HG02938 (cell line): ENCODE results near the gene FCSK.
"Not testable (repeated sequence)": the region's sequence is repeated elsewhere in the genome, so short reads cannot be mapped to it uniquely, and the experiment has no call there.

Experiments
- ATAC-seq: cut with Tn5 transposase; IDR thresholded peaks from one replicate; pipeline ENCODE4 v1.9.1; 2021; ENCODE audit warnings: mild to moderate bottlenecking, moderate library complexity; ENCODE audit not compliant: unreplicated experiment

Gene FCSK

GRCh38 chr16:70430667-70431536, 23.5 kb upstream of the FCSK start:
- peak; percentile 61 for ATAC-seq

DNA sequence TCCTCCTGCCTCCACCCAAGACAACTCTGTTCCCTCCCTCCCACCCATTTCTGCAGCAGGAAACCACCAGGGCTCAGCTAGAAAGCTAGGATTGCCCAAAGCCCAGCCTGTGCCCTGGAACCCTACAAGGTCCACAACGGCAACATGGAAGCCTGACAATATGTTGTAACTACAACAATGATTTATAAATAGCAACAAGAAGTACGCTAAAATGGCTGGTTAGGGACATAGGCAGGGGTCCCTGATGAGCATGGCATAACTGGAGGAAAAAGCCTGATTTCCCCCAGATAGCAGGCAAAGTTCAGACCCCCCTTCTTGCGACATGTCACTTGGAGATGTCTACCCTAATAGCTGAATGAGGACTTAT, 22.1 kb upstream of the FCSK start:
- no peak for ATAC-seq

GRCh38 chr16:70432723-70433457, 21.5 kb upstream of the FCSK start:
- no peak for ATAC-seq

DNA sequence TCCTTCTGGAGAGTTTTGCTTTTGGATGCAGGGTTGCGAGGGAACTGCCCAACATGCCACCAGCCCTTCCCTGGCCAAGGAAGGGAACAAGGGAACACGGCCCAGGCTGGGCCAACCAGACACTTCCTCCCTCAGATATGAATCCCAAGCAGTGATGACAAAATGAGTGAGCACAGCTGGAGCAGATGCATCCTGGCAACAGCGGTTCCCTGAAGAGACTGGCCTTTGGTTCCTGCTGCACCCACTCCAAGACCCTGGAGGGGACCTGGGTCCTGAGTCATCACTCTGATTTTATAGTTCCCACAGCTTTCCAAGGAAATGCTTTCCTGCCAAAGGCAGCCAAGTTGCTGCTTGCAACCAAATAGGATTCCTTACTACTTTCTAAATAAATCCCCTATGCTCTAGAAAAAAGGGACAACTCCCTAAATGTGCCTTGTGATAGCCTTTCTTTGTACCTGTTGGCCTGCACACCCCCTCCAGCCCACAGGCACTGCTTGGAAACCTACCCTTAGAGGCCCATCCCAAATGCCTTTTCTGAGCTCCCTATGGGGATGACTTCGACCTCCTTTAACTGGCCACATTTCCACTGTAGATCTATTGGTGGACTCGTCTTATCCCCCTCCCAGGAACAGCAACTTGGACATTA, 20.8 kb upstream of the FCSK start:
- ATAC-seq: no peak

DNA sequence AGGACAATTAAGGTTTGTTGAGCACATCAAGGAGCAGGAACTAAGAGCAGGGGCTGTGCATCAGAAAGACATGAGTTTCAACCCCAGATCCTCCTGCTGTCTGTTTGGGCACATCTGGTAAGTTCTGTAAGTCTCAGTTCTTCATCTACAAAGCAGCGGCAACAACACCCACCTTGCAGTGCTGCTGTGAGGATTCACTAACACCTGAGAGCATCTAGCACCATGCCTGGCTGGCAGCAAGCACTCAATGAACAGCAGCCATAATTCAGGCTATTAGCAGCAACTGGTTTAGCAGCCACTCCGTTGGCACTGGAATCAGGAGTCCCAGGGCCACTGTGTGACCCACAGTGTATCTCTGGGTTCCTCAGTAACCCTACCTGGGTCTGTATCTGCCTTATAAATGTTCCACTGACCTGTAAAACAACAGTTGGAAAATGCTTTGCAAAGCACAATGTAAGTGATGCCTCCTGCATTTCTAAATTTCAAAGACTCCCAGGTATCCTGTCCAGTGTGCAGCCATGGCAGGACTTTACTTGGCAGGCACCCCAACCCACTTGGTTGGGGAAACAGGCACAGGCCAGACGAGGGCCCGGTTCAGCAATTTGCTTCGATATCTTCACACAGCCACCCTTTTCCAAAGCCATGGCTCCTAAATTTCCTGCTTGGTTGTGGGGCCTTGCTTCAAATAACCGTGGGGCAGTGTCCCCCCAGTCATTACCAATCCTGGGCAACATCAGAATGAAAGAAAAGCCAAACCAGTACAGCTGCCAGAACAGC, 19.7 kb upstream of the FCSK start:
- no peak for ATAC-seq

DNA sequence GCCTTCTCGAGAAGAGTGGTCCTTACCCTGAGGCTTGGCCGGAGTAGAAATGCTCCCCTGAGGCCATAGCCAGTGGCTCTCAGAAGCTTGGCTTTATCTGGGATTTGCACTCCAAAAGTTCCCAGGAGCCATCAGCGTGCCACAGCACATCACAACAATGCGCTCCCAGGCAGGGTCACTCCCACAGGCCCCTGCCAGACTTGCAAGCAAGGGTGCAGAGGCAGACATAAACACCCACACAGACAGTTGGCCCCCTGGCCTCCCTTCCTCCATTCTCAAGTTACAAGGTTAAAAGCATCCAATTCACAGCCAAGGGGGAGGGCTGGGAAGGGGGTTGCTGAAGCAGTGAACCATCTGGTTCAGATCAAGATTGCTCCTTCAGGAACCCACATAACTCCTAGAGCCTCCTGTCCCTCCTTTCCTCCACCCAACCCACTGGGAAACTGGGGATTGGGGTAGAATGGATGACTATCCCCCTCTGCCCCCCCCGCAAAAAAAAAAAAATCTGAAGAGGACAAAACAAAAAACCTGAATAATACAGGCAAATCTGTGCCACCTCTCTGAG, 17.3 kb upstream of the FCSK start:
- no peak for ATAC-seq

- ATAC-seq: no peak
Observed at GRCh38 chr16:70437582-70438557, 16.5 kb upstream of the FCSK start.

DNA sequence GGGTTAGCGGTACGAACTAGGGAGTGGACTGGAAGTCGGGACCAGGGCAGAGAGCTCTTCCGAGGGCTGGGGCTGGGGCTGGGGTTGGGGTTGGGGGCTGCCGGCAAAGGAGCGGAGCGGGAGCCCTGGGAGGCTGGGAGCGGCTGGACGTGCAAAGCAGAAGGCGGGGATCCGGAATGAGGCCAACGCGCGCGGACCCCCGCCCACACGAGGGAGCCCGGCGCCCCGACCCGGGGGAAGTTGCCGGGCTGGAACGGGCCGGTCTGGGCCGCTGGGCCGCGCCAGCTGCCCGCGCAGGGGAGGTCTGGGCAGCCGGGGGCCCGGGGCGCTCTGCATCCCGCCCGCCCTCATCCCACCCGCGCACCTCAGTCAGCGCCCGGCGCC, 15.8 kb upstream of the FCSK start:
- ATAC-seq: no peak

GRCh38 chr16:70438969-70439862, 15.2 kb upstream of the FCSK start, which contains the start of gene ST3GAL2:
ST3GAL2 (minus strand) TSS chr16:70439100; CDS start chr16:70398530, 40,570 bp downstream.
- peak; percentile 77 for ATAC-seq

DNA sequence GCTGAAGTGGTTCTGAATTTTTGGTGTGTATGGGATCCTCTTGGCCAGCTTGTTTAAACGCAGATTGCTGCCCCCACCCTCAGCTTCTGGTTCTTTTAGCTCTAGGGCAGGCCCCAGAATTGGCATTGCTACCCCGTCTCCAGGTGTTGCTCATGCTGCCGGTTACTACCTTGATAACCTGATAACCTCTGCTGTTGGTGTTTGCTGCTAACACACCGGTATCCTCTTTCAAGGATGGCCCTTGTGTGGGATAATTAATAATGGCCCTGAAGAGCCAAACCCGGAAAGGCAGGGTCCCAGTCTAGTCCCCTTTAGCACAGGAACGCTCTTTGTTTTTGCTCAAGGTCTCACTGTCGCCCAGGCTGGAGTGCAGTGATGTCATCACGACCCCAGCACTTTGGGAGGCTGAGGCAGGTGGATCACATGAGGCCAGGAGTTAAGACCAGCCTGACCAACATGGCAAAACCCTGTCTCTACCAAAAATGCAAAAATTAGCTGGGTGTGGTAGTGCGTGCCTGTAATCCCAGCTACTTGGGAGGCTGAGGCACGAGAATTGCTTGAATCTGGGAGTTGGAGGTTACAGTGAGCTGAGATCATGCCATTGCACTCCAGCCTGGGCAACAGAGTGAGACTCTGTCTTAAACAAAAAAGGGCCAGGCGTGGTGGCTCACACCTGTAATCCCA, 14.2 kb upstream of the FCSK start:
- no peak for ATAC-seq

DNA sequence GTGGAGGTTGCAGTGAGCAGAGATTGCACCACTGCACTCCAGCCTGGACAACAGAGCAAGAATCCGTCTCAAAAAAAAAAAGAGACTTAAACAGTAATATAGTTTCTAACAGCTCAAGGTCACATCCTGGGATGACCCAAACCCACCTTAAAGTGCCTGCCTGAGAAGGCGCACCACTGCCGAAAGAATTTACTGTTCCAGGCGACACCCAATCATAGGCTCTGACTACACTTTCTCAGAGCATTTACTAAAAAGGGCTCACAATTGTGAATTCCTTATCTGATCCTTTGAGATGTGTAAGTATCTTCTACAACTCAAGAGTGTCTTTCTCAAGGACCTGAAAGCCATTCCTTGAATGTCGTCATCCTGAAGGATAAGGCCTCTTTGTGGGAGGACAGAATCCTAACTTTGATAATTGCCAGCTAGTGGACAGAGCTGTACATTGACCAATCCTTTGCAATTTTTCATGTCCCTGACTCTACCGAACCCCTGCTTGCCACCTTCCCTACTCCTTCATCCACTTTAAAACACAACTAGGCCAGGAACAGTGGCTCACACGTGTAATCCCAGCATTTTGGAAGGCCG, 12.9 kb upstream of the FCSK start:
- no peak for ATAC-seq

DNA sequence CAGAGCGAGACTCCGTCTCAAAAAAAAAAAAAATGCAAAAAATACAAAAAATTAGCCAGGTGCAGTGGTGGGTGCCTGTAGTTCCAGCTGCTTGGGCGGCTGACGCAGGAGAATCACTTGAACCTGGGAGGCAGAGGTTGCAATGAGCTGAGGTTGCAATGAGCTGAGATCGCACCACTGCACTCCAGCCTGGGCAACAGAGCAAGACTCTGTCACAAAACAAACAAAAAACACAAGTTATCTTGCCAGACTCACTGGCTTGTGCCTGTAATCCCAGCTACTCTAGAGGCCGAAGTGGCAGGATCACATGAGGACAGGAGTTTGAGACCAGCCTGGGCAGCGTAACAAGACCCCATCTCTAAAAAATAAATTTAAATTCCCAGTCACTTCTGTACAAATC, 12.1 kb upstream of the FCSK start:
- ATAC-seq: no peak

DNA sequence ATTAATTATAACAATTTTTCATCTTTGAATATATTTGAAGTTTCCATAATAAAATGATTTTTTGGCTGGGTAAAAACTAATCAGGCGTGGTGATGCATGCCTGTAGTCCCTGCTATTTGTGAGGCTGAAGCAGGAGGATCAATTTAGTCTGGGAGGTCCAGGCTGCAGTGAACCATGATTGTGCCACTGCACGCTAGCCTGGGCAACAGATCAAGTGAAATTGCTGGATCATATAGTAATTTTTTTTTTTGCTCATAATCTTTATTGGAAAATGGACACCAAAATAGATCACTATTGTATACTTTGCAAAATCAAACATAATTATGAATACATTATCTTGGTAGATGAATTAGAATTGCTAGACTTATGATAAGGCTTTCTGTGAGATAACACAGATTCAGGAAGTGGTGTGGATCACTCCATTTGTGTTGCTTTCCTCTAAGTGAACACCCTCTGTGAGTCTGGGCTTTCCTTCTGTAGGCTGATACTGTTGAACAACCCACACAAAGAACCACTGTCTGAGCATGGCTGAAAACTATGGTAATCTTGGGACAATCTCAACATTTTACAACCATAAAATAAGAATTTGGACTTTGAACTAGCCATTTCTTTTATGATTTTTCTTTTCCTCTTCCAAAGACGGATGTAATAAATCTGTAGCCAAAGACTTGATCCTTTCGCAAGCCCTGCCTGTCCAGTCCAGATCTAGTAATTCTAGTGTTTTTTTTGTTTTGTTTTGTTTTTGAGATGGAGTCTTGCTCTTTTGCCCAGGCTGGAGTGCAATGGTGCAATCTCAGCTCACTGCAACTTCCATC, 9.9 kb upstream of the FCSK start:
- ATAC-seq: no peak

GRCh38 chr16:70448075-70448474, 6.3 kb upstream of the FCSK start:
- no peak for ATAC-seq

- ATAC-seq: not testable (repeated sequence)
Observed at GRCh38 chr16:70450142-70451003, 4.0 kb upstream of the FCSK start.

DNA sequence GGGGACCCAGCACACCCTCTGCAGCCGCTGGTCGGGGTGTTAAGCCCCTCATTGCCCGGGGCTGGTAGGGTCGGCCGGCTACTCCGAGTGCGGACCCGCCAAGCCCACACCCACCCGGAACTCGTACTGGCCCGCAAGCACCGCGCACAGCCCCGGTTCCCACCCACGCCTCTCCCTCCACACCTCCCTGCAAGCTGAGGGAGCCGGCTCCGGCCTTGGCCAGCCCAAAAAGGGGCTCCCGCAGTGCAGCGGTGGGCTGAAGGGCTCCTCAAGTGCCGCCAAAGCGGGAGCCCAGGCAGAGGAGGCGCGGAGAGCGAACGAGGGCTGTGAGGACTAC, 3.4 kb upstream of the FCSK start:
- ATAC-seq: not testable (repeated sequence)
